Stimulated activated CD4-positive, alpha-beta T cell treated with anti-CD3 and anti-CD28 coated beads, Interleukin-2, amount 100 ng/mL, for 4 hours (primary cell): Measurements from ENCODE around the gene ZBTB22.
A peak's percentile ranks its signal among the peaks of the same experiment; 100 is the strongest.
"Not testable (repeated sequence)": the region's sequence is repeated elsewhere in the genome, so short reads cannot be mapped to it uniquely, and the experiment has no call there.

Experiments used
- DNase-seq: peaks from one replicate; pipeline ENCODE4 v3.0.0-alpha.2; 2020; ENCODE audit warnings: low read depth

ZBTB22 gene

GRCh38 chr6:33278810-33279209 is 38.7 kb downstream of the ZBTB22 start:
- no peak for DNase-seq

DNA sequence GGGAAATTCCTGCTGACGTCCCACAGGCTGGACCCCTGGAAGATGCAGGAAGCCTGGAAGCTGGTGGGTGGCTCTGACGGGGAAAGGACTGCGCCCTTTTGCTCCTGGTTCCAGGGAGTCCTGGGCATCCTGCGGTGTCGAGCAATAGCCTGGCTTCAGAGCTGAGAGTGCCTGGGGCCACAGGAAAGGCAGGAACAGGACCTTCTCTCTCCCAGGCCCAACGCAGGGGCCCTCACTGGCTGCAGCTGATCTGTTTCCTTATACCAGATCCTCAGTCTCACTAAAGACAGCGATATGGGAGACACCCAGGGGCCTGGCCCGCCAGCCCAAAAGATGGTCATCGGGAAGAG is 39.2 kb downstream of the ZBTB22 start:
- DNase-seq, result no peak

DNA sequence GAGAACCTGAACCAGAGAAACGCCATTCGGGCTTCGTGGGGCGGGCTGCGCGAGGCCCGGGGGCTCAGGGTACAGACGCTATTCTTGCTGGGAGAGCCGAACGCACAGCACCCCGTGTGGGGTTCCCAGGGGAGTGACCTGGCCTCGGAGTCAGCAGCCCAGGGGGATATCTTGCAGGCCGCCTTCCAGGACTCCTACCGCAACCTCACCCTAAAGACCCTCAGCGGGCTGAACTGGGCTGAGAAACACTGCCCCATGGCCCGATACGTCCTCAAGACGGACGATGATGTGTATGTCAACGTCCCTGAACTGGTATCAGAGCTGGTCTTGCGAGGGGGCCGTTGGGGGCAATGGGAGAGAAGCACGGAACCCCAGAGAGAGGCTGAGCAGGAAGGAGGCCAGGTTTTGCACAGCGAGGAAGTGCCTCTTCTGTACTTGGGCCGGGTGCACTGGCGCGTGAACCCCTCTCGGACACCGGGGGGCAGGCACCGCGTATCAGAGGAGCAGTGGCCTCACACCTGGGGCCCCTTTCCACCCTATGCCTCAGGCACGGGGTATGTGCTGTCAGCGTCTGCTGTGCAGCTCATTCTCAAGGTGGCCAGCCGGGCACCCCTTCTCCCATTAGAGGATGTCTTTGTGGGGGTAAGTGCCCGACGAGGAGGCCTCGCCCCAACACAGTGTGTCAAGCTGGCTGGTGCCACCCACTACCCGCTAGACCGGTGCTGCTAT is 39.7 kb downstream of the ZBTB22 start:
- DNase-seq, result no peak

DNA sequence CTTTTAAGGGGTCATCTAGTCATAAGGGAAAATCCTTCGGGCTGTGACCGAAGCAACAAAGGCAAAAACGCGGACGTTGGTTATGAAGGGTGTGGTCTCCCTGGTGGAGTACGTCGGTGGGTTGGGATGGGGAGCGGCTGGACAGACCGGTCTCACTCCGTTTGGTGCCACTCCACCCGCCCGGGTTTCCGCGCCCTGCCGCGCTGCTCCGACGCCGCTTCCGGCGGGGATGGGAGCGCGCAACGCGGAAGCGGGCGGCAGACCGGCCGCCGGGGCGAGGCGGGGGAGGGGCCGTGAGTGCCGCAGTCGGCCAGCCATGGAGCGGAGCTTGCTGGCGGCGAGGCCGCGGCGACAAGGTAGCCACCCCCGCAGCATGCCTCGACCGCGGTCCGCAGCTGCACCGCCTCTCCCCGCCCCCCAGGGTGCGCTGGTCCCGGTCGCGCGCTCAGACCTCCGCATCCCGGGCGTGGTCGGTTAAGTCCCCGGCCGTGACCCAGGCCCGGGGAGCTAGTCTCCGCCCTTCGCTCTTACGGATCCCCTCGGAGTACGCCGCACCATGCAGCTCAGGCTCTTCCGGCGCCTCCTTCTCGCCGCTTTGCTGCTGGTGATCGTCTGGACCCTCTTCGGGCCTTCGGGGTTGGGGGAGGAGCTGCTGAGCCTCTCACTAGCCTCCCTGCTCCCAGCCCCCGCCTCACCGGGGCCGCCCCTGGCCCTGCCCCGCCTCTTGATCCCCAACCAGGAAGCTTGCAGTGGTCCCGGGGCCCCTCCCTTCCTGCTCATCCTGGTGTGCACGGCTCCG is 40.5 kb downstream of the ZBTB22 start, which contains the start of gene B3GALT4:
B3GALT4 (plus strand) TSS at position 260 of the 799 bp plus-strand sequence; CDS start at position 557, 297 bp downstream.
- peak; percentile 48 for DNase-seq

- no peak for DNase-seq
Measured at GRCh38 chr6:33276581-33276863, 41.0 kb downstream of the ZBTB22 start.

GRCh38 chr6:33275795-33276580 is 41.6 kb downstream of the ZBTB22 start:
- DNase-seq, result not testable (repeated sequence)

DNA sequence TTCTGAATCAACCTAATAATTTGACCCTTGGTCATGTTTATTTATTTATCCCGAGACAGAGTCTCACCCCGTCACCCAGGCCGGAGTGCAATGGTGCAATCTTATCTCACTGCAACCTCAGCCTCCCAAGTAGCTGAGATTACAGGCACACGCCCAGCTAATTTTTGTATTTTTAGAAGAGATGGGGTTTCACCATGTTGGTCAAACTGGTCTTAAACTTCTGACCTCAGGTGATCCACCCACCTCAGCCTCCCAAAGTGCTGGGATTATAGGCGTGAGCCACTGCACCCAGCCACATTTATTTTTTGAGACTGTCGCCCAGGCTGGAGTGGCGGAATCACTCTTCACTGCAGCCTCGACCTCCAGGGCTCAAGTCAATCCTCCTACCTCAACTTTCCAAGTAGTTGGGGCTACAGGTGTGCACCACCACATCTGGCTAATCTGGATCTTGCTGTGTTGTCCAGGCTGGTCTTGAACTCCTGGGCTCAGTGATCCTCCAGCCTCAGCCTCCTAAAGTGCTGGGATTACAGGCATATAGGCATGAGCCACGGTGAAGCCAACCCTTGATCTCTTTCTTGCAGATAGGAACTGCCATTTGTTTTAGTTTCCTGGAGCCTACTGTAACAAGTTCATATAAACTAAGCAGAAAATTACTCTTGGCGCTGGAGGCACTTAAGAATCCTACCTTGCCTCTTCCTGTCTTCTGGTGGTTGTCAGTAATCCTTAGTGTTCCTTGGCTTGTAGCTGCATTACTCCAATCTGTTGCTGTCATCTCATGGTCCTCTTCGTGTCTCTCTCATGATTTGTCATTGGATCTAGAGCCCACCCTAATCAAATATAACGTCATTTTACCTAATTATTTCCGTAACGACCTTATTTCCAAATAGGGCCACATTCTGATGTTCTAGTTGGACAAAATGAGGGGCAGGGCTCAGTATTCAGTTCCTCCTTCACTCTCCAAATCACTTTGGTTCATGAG is 43.3 kb downstream of the ZBTB22 start:
- DNase-seq, result no peak

- DNase-seq, result no peak
Measured at GRCh38 chr6:33273129-33273923, 44.2 kb downstream of the ZBTB22 start.

DNA sequence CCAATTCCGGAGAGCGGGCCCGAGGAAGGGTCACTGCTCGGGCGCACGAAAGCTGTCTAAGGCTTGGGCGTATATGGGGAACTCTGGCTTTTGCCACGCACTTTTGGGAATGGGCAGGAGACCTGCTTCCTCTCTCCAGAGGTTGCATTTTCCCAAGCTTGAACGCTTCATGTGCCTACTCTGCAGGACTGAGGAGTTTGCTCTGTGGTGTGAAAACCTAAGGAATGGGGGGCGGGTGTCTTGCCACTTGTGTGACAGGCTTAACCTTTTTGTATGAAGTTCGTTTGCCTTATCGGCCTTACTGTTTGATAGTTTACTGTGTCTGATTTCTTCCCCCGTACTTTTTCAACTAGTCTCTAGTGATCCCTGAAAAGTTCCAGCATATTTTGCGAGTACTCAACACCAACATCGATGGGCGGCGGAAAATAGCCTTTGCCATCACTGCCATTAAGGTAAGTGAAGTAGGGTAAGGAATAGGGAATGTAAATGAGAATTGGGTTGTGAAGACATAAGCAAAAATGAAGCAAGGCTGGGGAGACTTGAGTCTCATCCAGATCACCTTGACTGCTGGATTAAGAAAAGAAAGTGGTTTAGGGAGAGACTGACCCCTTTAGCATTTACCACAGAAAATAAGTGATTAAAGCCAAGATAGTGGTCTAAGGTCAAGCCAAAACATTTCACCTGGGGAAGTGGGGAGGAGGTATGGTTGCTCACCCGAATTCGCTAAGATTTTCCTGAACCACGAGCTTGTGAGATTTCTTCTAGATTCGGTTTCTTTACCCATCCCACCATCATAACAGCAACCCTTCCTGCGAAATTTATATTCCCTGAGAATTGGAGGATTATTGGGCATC is 45.0 kb downstream of the ZBTB22 start:
- no peak for DNase-seq

DNA sequence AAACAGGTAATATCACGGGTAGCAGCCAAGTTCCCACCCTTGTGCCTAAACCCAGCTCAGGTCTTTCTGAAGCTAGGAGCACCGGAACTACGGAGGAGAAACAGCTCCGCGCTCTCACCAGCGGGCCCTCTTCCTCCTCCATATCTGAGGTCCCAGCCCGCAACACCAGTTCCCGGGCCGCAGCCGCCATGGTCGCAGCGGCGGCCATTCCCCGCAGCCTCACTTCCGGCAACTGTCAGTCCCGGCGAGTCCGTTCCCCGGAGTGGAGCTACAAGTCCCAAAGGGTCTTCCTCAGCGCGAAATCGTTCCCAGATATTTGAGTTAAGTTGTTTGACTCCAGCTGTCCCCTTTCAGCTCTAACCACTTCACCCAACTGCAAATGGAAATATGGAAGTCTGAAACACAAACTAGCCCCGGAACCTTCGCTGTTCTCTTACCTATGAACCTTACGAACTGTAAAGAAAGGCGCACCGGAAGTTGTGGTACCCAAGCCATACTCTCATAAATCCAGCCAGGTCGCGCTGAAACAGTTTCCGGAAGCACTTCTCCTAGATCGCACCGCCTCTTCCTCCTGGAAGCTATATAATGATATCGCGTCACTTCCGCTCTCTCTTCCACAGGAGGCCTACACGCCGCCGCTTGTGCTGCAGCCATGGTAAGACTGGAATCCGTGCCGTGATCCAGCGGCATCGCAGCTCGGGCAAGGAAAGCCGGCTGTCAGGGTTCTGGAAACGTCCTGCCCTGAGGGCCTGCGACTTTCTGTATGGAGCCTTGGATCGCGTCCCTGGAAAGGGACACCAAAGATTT is 45.9 kb downstream of the ZBTB22 start, which contains the start of the genes RPS18 and VPS52:
RPS18 (plus strand) TSS at position 608 of the 807 bp plus-strand sequence; CDS start at position 653, 45 bp downstream.
VPS52 (minus strand) TSS at position 409 of the 807 bp plus-strand sequence; CDS start at position 208, 201 bp downstream.
- peak; percentile 88 for DNase-seq

- DNase-seq, result no peak
Measured at GRCh38 chr6:33271117-33271467, 46.5 kb downstream of the ZBTB22 start.
